Esophagus muscularis mucosa (tissue), 3 donors: ENCODE results near the gene CLEC9A.

Experiments
- POLR2A ChIP-seq: fragments of 450-650 bp; IDR thresholded peaks from one replicate; pipeline ENCODE4 v1.6.1; 2017; ENCODE audit warnings: antibody characterized with exemption, moderate library complexity, mild to moderate bottlenecking, low read depth
- TF ChIP-seq, protein P1 (sequence below), 3 experiments: fragments of 200-600 bp in 2 of 3; fragments of 450-650 bp in 1 of 3; sonication (generic) in 2 of 3; IDR thresholded peaks; one replicate each; pipeline ENCODE4 v1.5.1; 2017 to 2019; ENCODE audit warnings: antibody characterized with exemption in 3 of 3, mild to moderate bottlenecking in 2 of 3, moderate library complexity in 1 of 3

DNA sequence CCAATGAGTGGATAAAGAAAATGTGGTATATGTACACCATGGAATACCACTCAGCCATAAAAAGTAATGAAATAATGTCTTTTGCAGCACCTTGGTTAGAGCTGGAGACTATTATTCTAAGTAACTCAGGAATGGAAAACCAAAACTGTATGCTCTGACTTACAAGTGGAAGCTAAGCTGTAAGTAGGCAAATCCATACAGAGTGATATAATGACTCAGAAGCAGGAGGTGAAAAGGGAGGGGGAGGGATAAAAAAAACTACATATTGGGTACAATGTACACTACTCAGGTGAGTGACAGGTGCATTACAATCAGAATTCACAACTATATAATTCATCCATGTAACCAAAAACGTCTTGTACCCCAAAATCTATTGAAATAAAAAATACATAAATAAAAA, 83.4 kb downstream of the CLEC9A start:
- TF ChIP-seq, protein P1, sequence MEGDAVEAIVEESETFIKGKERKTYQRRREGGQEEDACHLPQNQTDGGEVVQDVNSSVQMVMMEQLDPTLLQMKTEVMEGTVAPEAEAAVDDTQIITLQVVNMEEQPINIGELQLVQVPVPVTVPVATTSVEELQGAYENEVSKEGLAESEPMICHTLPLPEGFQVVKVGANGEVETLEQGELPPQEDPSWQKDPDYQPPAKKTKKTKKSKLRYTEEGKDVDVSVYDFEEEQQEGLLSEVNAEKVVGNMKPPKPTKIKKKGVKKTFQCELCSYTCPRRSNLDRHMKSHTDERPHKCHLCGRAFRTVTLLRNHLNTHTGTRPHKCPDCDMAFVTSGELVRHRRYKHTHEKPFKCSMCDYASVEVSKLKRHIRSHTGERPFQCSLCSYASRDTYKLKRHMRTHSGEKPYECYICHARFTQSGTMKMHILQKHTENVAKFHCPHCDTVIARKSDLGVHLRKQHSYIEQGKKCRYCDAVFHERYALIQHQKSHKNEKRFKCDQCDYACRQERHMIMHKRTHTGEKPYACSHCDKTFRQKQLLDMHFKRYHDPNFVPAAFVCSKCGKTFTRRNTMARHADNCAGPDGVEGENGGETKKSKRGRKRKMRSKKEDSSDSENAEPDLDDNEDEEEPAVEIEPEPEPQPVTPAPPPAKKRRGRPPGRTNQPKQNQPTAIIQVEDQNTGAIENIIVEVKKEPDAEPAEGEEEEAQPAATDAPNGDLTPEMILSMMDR (IDR thresholded peaks at IDR 0.05) = no peak
- TF ChIP-seq POLR2A = no peak
